ENCODE data around the gene RASGRP1. TPM values are rescaled to one million over a fixed set of nuclear protein-coding genes. Genes with fewer than 3 reads are reported as not detected.

RASGRP1 gene
- total RNA-seq, 4 donors from 2014 or later = 14.4 to 25.9 (median 18.1) TPM

DNA sequence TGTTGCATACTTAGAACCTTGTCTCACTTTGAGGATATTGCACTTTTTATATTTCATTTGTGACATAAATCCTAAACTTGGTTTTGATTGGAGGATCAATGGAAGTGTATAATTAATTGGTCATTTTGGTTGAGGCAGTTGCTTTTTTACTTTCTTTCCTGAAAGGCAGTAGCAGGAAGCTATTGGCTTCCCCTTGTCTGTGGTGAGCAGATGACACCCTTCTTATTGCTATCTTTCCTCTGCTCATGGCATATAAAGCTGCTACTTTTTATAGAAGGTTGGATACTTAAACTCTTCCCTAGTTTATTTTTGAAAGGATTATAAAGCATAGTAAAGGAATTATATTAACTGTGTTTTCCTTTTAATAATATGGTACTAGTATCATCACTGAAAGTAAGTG, 82.0 kb downstream of the RASGRP1 start:
- Histone ChIP-seq H3K27ac (no peak overlapping the region), H3K4me1 (no peaks in the 10 kb centered on the region), H3K36me3 (peaks cover 25% of the 10 kb centered on the region), H3K27me3 (no peaks in the 10 kb centered on the region), H3K9me3 (no peaks in the 10 kb centered on the region), H3K4me3 (no peak overlapping the region)
- DNase-seq (ENCODE audit: low spot score in 2 of 2) = no peak
- TF ChIP-seq POLR2AphosphoS5 (IDR thresholded peaks at IDR 0.05) = no peak
- TF ChIP-seq POLR2A (IDR thresholded peaks at IDR 0.05) = no peak
- TF ChIP-seq, protein P1, sequence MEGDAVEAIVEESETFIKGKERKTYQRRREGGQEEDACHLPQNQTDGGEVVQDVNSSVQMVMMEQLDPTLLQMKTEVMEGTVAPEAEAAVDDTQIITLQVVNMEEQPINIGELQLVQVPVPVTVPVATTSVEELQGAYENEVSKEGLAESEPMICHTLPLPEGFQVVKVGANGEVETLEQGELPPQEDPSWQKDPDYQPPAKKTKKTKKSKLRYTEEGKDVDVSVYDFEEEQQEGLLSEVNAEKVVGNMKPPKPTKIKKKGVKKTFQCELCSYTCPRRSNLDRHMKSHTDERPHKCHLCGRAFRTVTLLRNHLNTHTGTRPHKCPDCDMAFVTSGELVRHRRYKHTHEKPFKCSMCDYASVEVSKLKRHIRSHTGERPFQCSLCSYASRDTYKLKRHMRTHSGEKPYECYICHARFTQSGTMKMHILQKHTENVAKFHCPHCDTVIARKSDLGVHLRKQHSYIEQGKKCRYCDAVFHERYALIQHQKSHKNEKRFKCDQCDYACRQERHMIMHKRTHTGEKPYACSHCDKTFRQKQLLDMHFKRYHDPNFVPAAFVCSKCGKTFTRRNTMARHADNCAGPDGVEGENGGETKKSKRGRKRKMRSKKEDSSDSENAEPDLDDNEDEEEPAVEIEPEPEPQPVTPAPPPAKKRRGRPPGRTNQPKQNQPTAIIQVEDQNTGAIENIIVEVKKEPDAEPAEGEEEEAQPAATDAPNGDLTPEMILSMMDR (IDR thresholded peaks at IDR 0.05) = no peak
- no peak for TF ChIP-seq EP300 (IDR thresholded peaks at IDR 0.05)

DNA sequence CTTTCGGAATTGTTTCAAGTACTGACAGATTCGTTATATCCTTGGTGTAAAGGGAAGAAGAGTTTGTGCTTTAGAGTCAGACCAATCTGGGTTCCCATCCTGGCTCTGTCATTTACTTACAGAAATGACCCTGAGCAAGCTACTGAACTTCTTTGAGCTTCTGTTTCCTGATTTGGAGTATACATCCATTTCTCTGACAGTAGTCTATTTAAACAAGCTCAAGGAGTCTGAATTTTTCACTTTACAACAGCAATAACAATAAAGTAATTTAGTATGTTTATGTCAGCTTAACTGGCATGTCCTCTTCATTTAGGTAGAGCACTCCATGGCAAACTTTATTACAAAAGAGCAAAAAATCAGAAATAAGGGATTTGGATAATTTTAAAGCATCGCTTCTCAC, 82.9 kb downstream of the RASGRP1 start:
- Histone ChIP-seq H3K36me3 (peaks cover 28% of the 10 kb centered on the region), H3K4me1 (no peaks in the 10 kb centered on the region), H3K27ac (no peak overlapping the region), H3K4me3 (no peak overlapping the region), H3K27me3 (no peaks in the 10 kb centered on the region), H3K9me3 (no peaks in the 10 kb centered on the region)
- 97% methylated on average over 3 of the region's 3 CpGs for whole genome bisulfite sequencing
- DNase-seq (ENCODE audit: low spot score in 2 of 2) = no peak
- TF ChIP-seq POLR2AphosphoS5 (IDR thresholded peaks at IDR 0.05) = no peak
- no peak for TF ChIP-seq EP300 (IDR thresholded peaks at IDR 0.05)
- no peak for TF ChIP-seq POLR2A (IDR thresholded peaks at IDR 0.05)

DNA sequence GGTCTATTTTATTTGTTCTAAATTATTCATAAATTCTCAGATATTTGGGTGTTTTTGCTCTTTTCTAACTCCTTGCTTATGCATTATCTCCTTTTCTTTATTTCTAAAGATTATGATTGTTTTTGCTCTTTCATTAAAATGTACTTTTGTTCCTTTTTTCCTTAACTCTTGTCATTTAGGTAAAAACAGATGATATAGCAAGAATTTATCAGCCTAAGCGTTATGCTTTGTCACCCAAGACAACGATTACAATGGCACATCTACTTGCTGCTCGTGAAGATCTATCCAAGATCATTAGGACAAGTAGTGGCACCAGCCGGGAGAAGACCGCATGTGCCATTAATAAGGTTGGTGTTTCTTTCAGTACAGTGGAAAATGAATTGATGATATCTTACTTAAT, 83.5 kb downstream of the RASGRP1 start:
- no peaks in the 10 kb centered on the region for H3K27me3 ChIP-seq
- H3K4me1 ChIP-seq = no peaks in the 10 kb centered on the region
- WGBS = 97% methylated on average over 5 of the region's 5 CpGs
- no peak overlapping the region for H3K27ac ChIP-seq
- no peak overlapping the region for H3K4me3 ChIP-seq
- H3K9me3 ChIP-seq = no peaks in the 10 kb centered on the region
- peaks cover 31% of the 10 kb centered on the region for H3K36me3 ChIP-seq
- DNase-seq (ENCODE audit: low spot score in 2 of 2) = no peak
- TF ChIP-seq POLR2A (IDR thresholded peaks at IDR 0.05) = no peak
- TF ChIP-seq POLR2AphosphoS5 (IDR thresholded peaks at IDR 0.05) = no peak
- TF ChIP-seq, protein P1 (IDR thresholded peaks at IDR 0.05) = no peak
- no peak for TF ChIP-seq EP300 (IDR thresholded peaks at IDR 0.05)

DNA sequence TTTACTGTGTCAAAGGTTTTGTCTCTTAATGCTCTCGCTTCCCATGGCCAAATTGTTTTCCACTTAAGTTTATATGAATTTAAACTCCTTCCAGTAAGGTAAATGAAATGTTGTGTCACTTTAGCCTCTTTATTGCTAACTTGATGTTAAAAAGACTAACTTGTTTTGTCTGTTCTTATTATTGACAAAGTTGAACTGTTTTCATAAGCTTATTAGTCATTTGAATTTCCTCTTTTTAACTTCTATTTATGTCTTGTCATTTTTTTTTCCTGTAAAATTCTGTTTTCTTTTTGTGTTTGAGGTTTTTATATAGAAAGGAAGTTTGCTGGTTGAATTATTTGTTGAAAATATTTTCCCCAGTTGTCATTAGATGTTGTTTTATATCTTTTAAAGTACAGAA, 84.9 kb downstream of the RASGRP1 start:
- Histone ChIP-seq H3K36me3 (peaks cover 43% of the 10 kb centered on the region), H3K27me3 (no peaks in the 10 kb centered on the region), H3K27ac (no peak overlapping the region), H3K4me3 (no peak overlapping the region), H3K9me3 (no peaks in the 10 kb centered on the region), H3K4me1 (no peaks in the 10 kb centered on the region)
- no peak for TF ChIP-seq EP300 (IDR thresholded peaks at IDR 0.05)
- no peak for TF ChIP-seq POLR2A (IDR thresholded peaks at IDR 0.05)
- TF ChIP-seq POLR2AphosphoS5 (IDR thresholded peaks at IDR 0.05) = no peak
- TF ChIP-seq, protein P1 (IDR thresholded peaks at IDR 0.05) = no peak
- DNase-seq (ENCODE audit: low spot score in 2 of 2) = no peak
- 100% methylated on average over 1 of the region's 1 CpG for WGBS

DNA sequence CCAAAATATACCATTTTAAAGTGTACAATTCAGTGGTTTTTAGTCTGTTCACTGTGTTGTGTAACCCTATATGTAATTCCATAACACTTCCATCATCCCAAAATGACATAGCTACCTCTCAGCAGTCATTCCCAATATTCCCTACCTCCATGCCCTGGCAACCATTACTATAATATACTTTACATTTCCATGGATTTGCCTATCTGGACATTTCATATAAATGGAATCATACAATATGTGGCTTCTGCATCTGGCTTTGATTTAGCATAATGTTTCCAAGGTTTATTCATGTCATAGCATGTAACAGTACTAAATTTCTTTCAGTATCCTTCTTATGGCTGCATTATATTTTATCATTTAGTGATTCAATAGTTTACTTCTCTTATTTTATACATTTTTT, 85.3 kb downstream of the RASGRP1 start:
- H3K9me3 ChIP-seq = no peaks in the 10 kb centered on the region
- H3K36me3 ChIP-seq = peaks cover 47% of the 10 kb centered on the region
- H3K4me3 ChIP-seq = no peak overlapping the region
- H3K27me3 ChIP-seq = no peaks in the 10 kb centered on the region
- no peak for DNase-seq (ENCODE audit: low spot score in 2 of 2)
- H3K4me1 ChIP-seq = no peaks in the 10 kb centered on the region
- H3K27ac ChIP-seq = no peak overlapping the region
- TF ChIP-seq, protein P1 (IDR thresholded peaks at IDR 0.05) = no peak
- TF ChIP-seq POLR2AphosphoS5 (IDR thresholded peaks at IDR 0.05) = no peak
- TF ChIP-seq EP300 (IDR thresholded peaks at IDR 0.05) = no peak
- TF ChIP-seq POLR2A (IDR thresholded peaks at IDR 0.05) = no peak

DNA sequence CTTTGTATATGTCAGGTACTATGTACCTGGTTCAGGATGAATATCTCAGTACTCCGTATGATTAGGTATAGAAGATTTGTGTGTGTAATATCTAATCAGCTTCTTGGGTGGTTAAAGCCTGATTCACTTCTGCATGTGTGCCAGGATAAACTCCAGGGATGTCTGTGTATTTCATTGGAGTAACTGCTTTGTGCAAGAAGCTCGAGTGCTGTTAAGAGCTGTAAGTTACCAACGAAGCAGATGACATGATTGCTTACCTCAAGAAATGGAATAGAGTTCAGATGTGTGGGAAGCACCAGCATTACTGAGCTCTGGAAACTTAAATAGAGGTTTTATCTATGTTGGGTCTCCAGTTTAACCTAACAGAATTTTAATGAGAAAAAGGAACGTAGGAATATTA, 87.0 kb downstream of the RASGRP1 start:
- TF ChIP-seq POLR2A (IDR thresholded peaks at IDR 0.05) (no peak), POLR2AphosphoS5 (IDR thresholded peaks at IDR 0.05) (no peak), EP300 (IDR thresholded peaks at IDR 0.05) (no peak)
- TF ChIP-seq, protein P1 (IDR thresholded peaks at IDR 0.05) = no peak
- 74% methylated on average over 4 of the region's 4 CpGs for WGBS
- H3K36me3 ChIP-seq = peaks cover 52% of the 10 kb centered on the region
- H3K4me3 ChIP-seq = no peak overlapping the region
- H3K27ac ChIP-seq = no peak overlapping the region
- H3K27me3 ChIP-seq = no peaks in the 10 kb centered on the region
- H3K4me1 ChIP-seq = no peaks in the 10 kb centered on the region
- no peak for DNase-seq (ENCODE audit: low spot score in 2 of 2)
- no peaks in the 10 kb centered on the region for H3K9me3 ChIP-seq

Measured in suprapubic skin (tissue), 4 donors.